Central memory CD8-positive, alpha-beta T cell (primary cell): Measurements from ENCODE around the gene SYNJ1.
"Not testable (repeated sequence)": the region's sequence is repeated elsewhere in the genome, so short reads cannot be mapped to it uniquely, and the experiment has no call there.

Experiments
- ATAC-seq: fragments of 150-1000 bp; cut with Tn5 transposase; replicated peaks from 2 replicates; pipeline ENCODE4 v1.10.0; 2022; ENCODE audit warnings: mild to moderate bottlenecking, moderate FRiP score, moderate number of reproducible peaks; ENCODE audit not compliant: poor library complexity, severe bottlenecking; ENCODE audit errors: extremely low read depth
- DNase-seq, 2 donors: peaks; one replicate each; pipeline ENCODE4 v3.0.0; 2021; ENCODE audit warnings: low spot score in 2 of 2
- H3K27ac Mint-ChIP-seq: one replicate; pipeline ENCODE4 v1.8.0; 2022; ENCODE audit warnings: low read depth, mild to moderate bottlenecking, moderate library complexity, mixed read lengths
- H3K27me3 Mint-ChIP-seq: one replicate; pipeline ENCODE4 v1.8.0; 2022; ENCODE audit warnings: mixed read lengths
- H3K36me3 Mint-ChIP-seq: one replicate; pipeline ENCODE4 v1.8.0; 2022; ENCODE audit warnings: mild to moderate bottlenecking, moderate library complexity, mixed read lengths; ENCODE audit not compliant: insufficient read depth
- H3K4me1 Mint-ChIP-seq: one replicate; pipeline ENCODE4 v1.8.0; 2022; ENCODE audit warnings: mixed read lengths
- H3K4me3 Mint-ChIP-seq: one replicate; pipeline ENCODE4 v1.8.0; 2022; ENCODE audit warnings: mild to moderate bottlenecking, moderate library complexity, mixed read lengths
- H3K9me3 Mint-ChIP-seq: one replicate; pipeline ENCODE4 v1.8.0; 2022; ENCODE audit warnings: mixed read lengths

The SYNJ1 gene

GRCh38 chr21:32612999-32613337, 114.8 kb downstream of the SYNJ1 start:
- H3K4me1 Mint-ChIP-seq = peaks cover 12% of the 10 kb centered on the region
- DNase-seq = no peak
- H3K36me3 Mint-ChIP-seq = peaks cover 19% of the 10 kb centered on the region
- H3K27ac Mint-ChIP-seq = peak overlapping the region; percentile 96
- peak; percentile 0 for ATAC-seq
- H3K9me3 Mint-ChIP-seq = no peaks in the 10 kb centered on the region
- H3K4me3 Mint-ChIP-seq = peak overlapping the region; percentile 96
- H3K27me3 Mint-ChIP-seq = peaks cover 4% of the 10 kb centered on the region

GRCh38 chr21:32612075-32612998, 115.5 kb downstream of the SYNJ1 start, which contains the start of gene CFAP298:
Gene CFAP298 (minus strand): TSS chr21:32612377. CDS start chr21:32612243, 134 bp downstream.
- Mint-ChIP-seq H3K4me1 (peaks cover 12% of the 10 kb centered on the region), H3K27ac (peak within 1 kb of the TSS; percentile 96), H3K27me3 (no peaks in the 10 kb centered on the region), H3K4me3 (peak within 1 kb of the TSS; percentile 96), H3K9me3 (no peaks in the 10 kb centered on the region), H3K36me3 (peaks cover 25% of the 10 kb centered on the region)
- peak; percentile 80 to 90 for DNase-seq
- ATAC-seq = peak; percentile 95

- Mint-ChIP-seq H3K9me3 (no peaks in the 10 kb centered on the region), H3K27ac (peak overlapping the region; percentile 96), H3K4me3 (peak overlapping the region; percentile 96), H3K36me3 (peaks cover 33% of the 10 kb centered on the region), H3K4me1 (peaks cover 12% of the 10 kb centered on the region), H3K27me3 (no peaks in the 10 kb centered on the region)
- peak; percentile 13 for ATAC-seq
- peak in 1 of 2 donors; percentile 18 for DNase-seq
Measured at GRCh38 chr21:32611471-32611997, 116.3 kb downstream of the SYNJ1 start.

GRCh38 chr21:32610940-32611339, 116.9 kb downstream of the SYNJ1 start:
- not testable (repeated sequence) for H3K27me3 Mint-ChIP-seq, ATAC-seq, DNase-seq, H3K9me3 Mint-ChIP-seq, H3K27ac Mint-ChIP-seq
- Mint-ChIP-seq H3K4me1 (peaks cover 15% of the 10 kb centered on the region), H3K4me3 (peak overlapping the region; percentile 96), H3K36me3 (peaks cover 36% of the 10 kb centered on the region)

- H3K36me3 Mint-ChIP-seq = peaks cover 51% of the 10 kb centered on the region
- no peaks in the 10 kb centered on the region for H3K27me3 Mint-ChIP-seq
- DNase-seq = no peak
- no peak overlapping the region for H3K27ac Mint-ChIP-seq
- H3K4me3 Mint-ChIP-seq = no peak overlapping the region
- H3K4me1 Mint-ChIP-seq = peaks cover 27% of the 10 kb centered on the region
- no peaks in the 10 kb centered on the region for H3K9me3 Mint-ChIP-seq
- no peak for ATAC-seq
Measured at GRCh38 chr21:32608851-32609250, 119.0 kb downstream of the SYNJ1 start.

- no peak overlapping the region for H3K27ac Mint-ChIP-seq
- no peaks in the 10 kb centered on the region for H3K27me3 Mint-ChIP-seq
- peaks cover 68% of the 10 kb centered on the region for H3K36me3 Mint-ChIP-seq
- H3K4me3 Mint-ChIP-seq = no peak overlapping the region
- no peak for DNase-seq
- peaks cover 20% of the 10 kb centered on the region for H3K4me1 Mint-ChIP-seq
- H3K9me3 Mint-ChIP-seq = no peaks in the 10 kb centered on the region
- ATAC-seq = no peak
Measured at GRCh38 chr21:32605469-32605868, 122.3 kb downstream of the SYNJ1 start.

- Mint-ChIP-seq H3K27ac (peak overlapping the region; percentile 32), H3K9me3 (no peaks in the 10 kb centered on the region), H3K36me3 (peaks cover 63% of the 10 kb centered on the region), H3K4me3 (no peak overlapping the region), H3K4me1 (peaks cover 15% of the 10 kb centered on the region), H3K27me3 (no peaks in the 10 kb centered on the region)
- ATAC-seq (no peak), DNase-seq (no peak)
Measured at GRCh38 chr21:32604464-32604863, 123.3 kb downstream of the SYNJ1 start.

GRCh38 chr21:32603131-32603530, 124.7 kb downstream of the SYNJ1 start:
- Mint-ChIP-seq H3K36me3 (peaks cover 60% of the 10 kb centered on the region), H3K27me3 (no peaks in the 10 kb centered on the region), H3K9me3 (no peaks in the 10 kb centered on the region), H3K4me1 (peaks cover 15% of the 10 kb centered on the region), H3K4me3 (no peak overlapping the region), H3K27ac (no peak overlapping the region)
- DNase-seq = no peak
- no peak for ATAC-seq

- no peak for DNase-seq
- no peaks in the 10 kb centered on the region for H3K9me3 Mint-ChIP-seq
- no peak for ATAC-seq
- peaks cover 15% of the 10 kb centered on the region for H3K4me1 Mint-ChIP-seq
- no peak overlapping the region for H3K27ac Mint-ChIP-seq
- peaks cover 52% of the 10 kb centered on the region for H3K36me3 Mint-ChIP-seq
- no peak overlapping the region for H3K4me3 Mint-ChIP-seq
- no peaks in the 10 kb centered on the region for H3K27me3 Mint-ChIP-seq
Measured at GRCh38 chr21:32602099-32602498, 125.7 kb downstream of the SYNJ1 start.

GRCh38 chr21:32599526-32599925, 128.3 kb downstream of the SYNJ1 start:
- peaks cover 36% of the 10 kb centered on the region for H3K36me3 Mint-ChIP-seq
- H3K4me3 Mint-ChIP-seq = no peak overlapping the region
- no peak for ATAC-seq
- peaks cover 5% of the 10 kb centered on the region for H3K4me1 Mint-ChIP-seq
- no peak overlapping the region for H3K27ac Mint-ChIP-seq
- no peaks in the 10 kb centered on the region for H3K27me3 Mint-ChIP-seq
- DNase-seq = no peak
- H3K9me3 Mint-ChIP-seq = no peaks in the 10 kb centered on the region

- DNase-seq = no peak
- Mint-ChIP-seq H3K4me3 (no peak overlapping the region), H3K36me3 (peaks cover 33% of the 10 kb centered on the region), H3K4me1 (peaks cover under 1% of the 10 kb centered on the region), H3K27ac (no peak overlapping the region), H3K9me3 (no peaks in the 10 kb centered on the region), H3K27me3 (no peaks in the 10 kb centered on the region)
- no peak for ATAC-seq
Measured at GRCh38 chr21:32599091-32599490, 128.7 kb downstream of the SYNJ1 start.

- no peak overlapping the region for H3K4me3 Mint-ChIP-seq
- peaks cover 15% of the 10 kb centered on the region for H3K36me3 Mint-ChIP-seq
- H3K9me3 Mint-ChIP-seq = no peaks in the 10 kb centered on the region
- no peaks in the 10 kb centered on the region for H3K4me1 Mint-ChIP-seq
- DNase-seq (no peak), ATAC-seq (no peak)
- no peak overlapping the region for H3K27ac Mint-ChIP-seq
- no peaks in the 10 kb centered on the region for H3K27me3 Mint-ChIP-seq
Measured at GRCh38 chr21:32597205-32597604, 130.6 kb downstream of the SYNJ1 start.

GRCh38 chr21:32595431-32595830, 132.4 kb downstream of the SYNJ1 start:
- H3K27ac Mint-ChIP-seq = peak overlapping the region; percentile 33
- H3K36me3 Mint-ChIP-seq = peaks cover 5% of the 10 kb centered on the region
- H3K9me3 Mint-ChIP-seq = no peaks in the 10 kb centered on the region
- DNase-seq (no peak), ATAC-seq (no peak)
- H3K27me3 Mint-ChIP-seq = no peaks in the 10 kb centered on the region
- no peaks in the 10 kb centered on the region for H3K4me1 Mint-ChIP-seq
- H3K4me3 Mint-ChIP-seq = no peak overlapping the region
